ENCODE data around the gene RBM47.

- TF ChIP-seq CTCF (IDR thresholded peaks at IDR 0.05) (no peak), EZH2 (IDR thresholded peaks at IDR 0.05; ENCODE audit: borderline replicate concordance, insufficient read depth, low read depth, low read length, poor library complexity, severe bottlenecking) (no peak)
These were observed 28.0 kb downstream of the RBM47 start for GRCh38 chr4:40601641-40602040.

Data from B cell (primary cell).